ENCODE results near the gene ALPP.

GRCh38 chr2:232341739-232342126 is 36.8 kb upstream of the ALPP start:
- TF ChIP-seq POLR2A (IDR thresholded peaks at IDR 0.05) (no peak), POLR2AphosphoS5 (IDR thresholded peaks at IDR 0.05) (no peak), CTCF (IDR thresholded peaks at IDR 0.05) (no peak)
